ENCODE data around the gene TMOD1. TPM values are rescaled to one million over a fixed set of nuclear protein-coding genes. Genes with fewer than 3 reads are reported as not detected.
"Not testable (repeated sequence)": the region's sequence is repeated elsewhere in the genome, so short reads cannot be mapped to it uniquely, and the experiment has no call there.

TMOD1 gene
- polyA plus RNA-seq, 4 donors: 0.55 to 2.2 (median 1.5) TPM

GRCh38 chr9:97563458-97564135, 62.1 kb downstream of the TMOD1 start:
- no peak for DNase-seq (ENCODE audit: low read depth in 4 of 4, low spot score in 2 of 4)

- no peak for DNase-seq (ENCODE audit: low read depth in 4 of 4, low spot score in 2 of 4)
Measured at GRCh38 chr9:97564291-97565175, 63.1 kb downstream of the TMOD1 start.

GRCh38 chr9:97565262-97565661, 63.8 kb downstream of the TMOD1 start:
- DNase-seq (ENCODE audit: low read depth in 4 of 4, low spot score in 2 of 4): no peak

- DNase-seq (ENCODE audit: low read depth in 4 of 4, low spot score in 2 of 4): no peak
Measured at GRCh38 chr9:97567182-97567893, 65.9 kb downstream of the TMOD1 start.

GRCh38 chr9:97567894-97568202, 66.4 kb downstream of the TMOD1 start:
- no peak for DNase-seq (ENCODE audit: low read depth in 4 of 4, low spot score in 2 of 4)

GRCh38 chr9:97568461-97569275, 67.2 kb downstream of the TMOD1 start:
- DNase-seq (ENCODE audit: low read depth in 4 of 4, low spot score in 2 of 4): no peak

- no peak for DNase-seq (ENCODE audit: low read depth in 4 of 4, low spot score in 2 of 4)
Measured at GRCh38 chr9:97570899-97571298, 69.4 kb downstream of the TMOD1 start.

- DNase-seq (ENCODE audit: low read depth in 4 of 4, low spot score in 2 of 4): no peak
Measured at GRCh38 chr9:97571664-97572063, 70.2 kb downstream of the TMOD1 start.

GRCh38 chr9:97572196-97572891, 70.9 kb downstream of the TMOD1 start:
- DNase-seq (ENCODE audit: low read depth in 4 of 4, low spot score in 2 of 4): no peak

- no peak for DNase-seq (ENCODE audit: low read depth in 4 of 4, low spot score in 2 of 4)
Measured at GRCh38 chr9:97572892-97573365, 71.5 kb downstream of the TMOD1 start.

- DNase-seq (ENCODE audit: low read depth in 4 of 4, low spot score in 2 of 4): no peak
Measured at GRCh38 chr9:97573482-97574073, 72.1 kb downstream of the TMOD1 start.

- DNase-seq (ENCODE audit: low read depth in 4 of 4, low spot score in 2 of 4): not testable (repeated sequence)
Measured at GRCh38 chr9:97574101-97574571, 72.7 kb downstream of the TMOD1 start.

- not testable (repeated sequence) for DNase-seq (ENCODE audit: low read depth in 4 of 4, low spot score in 2 of 4)
Measured at GRCh38 chr9:97574921-97575672, 73.6 kb downstream of the TMOD1 start.

- no peak for DNase-seq (ENCODE audit: low read depth in 4 of 4, low spot score in 2 of 4)
Measured at GRCh38 chr9:97575673-97576200, 74.3 kb downstream of the TMOD1 start.

GRCh38 chr9:97577051-97577450, 75.6 kb downstream of the TMOD1 start:
- no peak for DNase-seq (ENCODE audit: low read depth in 4 of 4, low spot score in 2 of 4)

GRCh38 chr9:97578846-97579245, 77.4 kb downstream of the TMOD1 start:
- no peak for DNase-seq (ENCODE audit: low read depth in 4 of 4, low spot score in 2 of 4)

- no peak for DNase-seq (ENCODE audit: low read depth in 4 of 4, low spot score in 2 of 4)
Measured at GRCh38 chr9:97579914-97580313, 78.4 kb downstream of the TMOD1 start.

GRCh38 chr9:97581590-97581989, 80.1 kb downstream of the TMOD1 start:
- not testable (repeated sequence) for DNase-seq (ENCODE audit: low read depth in 4 of 4, low spot score in 2 of 4)

All from left renal cortex interstitium (tissue), 4 donors.